ENCODE data around the gene C1QB. TPM values are rescaled to one million over a fixed set of nuclear protein-coding genes. Genes with fewer than 3 reads are reported as not detected.

C1QB gene
- total and polyA plus RNA-seq, 2 experiments from 2014 or later, result not detected

DNA sequence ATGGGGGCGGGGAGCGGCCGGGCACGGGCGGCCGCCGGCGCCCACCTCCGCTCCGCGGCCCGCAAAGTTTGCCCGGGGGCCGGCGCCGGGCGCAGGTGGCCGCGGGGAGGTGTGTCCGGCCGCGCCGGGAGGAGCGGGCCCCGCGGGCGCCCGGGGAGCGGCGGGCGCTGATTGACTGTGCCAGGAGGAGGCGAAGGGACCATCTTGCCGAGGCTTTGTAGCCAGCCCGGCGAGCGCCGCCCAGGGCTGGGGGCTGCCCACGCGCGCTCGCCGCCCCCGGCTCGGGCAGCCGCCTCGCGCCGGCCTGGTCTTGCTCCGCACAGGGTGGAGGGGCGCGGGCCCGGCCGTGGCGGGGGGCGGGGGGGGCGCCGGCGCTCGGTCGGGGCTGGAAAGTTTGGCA lies 58.0 kb downstream of the C1QB start (continued):
- TF ChIP-seq, protein P1, sequence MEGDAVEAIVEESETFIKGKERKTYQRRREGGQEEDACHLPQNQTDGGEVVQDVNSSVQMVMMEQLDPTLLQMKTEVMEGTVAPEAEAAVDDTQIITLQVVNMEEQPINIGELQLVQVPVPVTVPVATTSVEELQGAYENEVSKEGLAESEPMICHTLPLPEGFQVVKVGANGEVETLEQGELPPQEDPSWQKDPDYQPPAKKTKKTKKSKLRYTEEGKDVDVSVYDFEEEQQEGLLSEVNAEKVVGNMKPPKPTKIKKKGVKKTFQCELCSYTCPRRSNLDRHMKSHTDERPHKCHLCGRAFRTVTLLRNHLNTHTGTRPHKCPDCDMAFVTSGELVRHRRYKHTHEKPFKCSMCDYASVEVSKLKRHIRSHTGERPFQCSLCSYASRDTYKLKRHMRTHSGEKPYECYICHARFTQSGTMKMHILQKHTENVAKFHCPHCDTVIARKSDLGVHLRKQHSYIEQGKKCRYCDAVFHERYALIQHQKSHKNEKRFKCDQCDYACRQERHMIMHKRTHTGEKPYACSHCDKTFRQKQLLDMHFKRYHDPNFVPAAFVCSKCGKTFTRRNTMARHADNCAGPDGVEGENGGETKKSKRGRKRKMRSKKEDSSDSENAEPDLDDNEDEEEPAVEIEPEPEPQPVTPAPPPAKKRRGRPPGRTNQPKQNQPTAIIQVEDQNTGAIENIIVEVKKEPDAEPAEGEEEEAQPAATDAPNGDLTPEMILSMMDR (conservative IDR thresholded peaks at IDR 0.05; ENCODE audit: low read depth in 2 of 2), result no peak
- no peak for TF ChIP-seq STAT1 (IDR thresholded peaks at IDR 0.05; ENCODE audit: unreplicated experiment)
- no peak for TF ChIP-seq EZH2 (IDR thresholded peaks at IDR 0.05; ENCODE audit: low read depth, unreplicated experiment)
- no peak for TF ChIP-seq NANOG (IDR thresholded peaks at IDR 0.05; ENCODE audit: borderline replicate concordance)
- TF ChIP-seq JUNB (IDR thresholded peaks at IDR 0.05; ENCODE audit: unreplicated experiment), result no peak
- TF ChIP-seq CREB1 (CRISPR knock-in tag; IDR thresholded peaks at IDR 0.05; ENCODE audit: low read depth), result no peak

Small RNA genes lying within 50 kb of the gene (microRNA-seq; reads per million reads assigned to microRNA genes)
- not detected for gene MIR6127

Small RNA genes lying within 50 kb of the gene (small RNA-seq; reads per million reads assigned to genes)
- gene MIR6127 (ENCODE audit: low replicate concordance), result not detected

Other genes starting within 250 kb of the C1QB start
- gene ZBTB40, start 201.4 kb upstream of the C1QB start, total RNA-seq (2014; rRNA removed; shearing (Covaris generic)), result 22.1 and 22.7 TPM in 2 replicates
- 3.1 TPM in 2 replicates for gene ZBTB40, start 201.4 kb upstream of the C1QB start, polyA plus RNA-seq (2016; fragmentation: Nextera tagmentation; extraction: Ambion mirVana)
- gene EPHA8, start 89.7 kb upstream of the C1QB start, total RNA-seq (2014; rRNA removed; shearing (Covaris generic)), result 2.0 and 5.0 TPM in 2 replicates
- 2.0 and 2.3 TPM in 2 replicates for gene EPHA8, start 89.7 kb upstream of the C1QB start, polyA plus RNA-seq (2016; fragmentation: Nextera tagmentation; extraction: Ambion mirVana)
- gene C1QA, start 16.6 kb upstream of the C1QB start, total RNA-seq (2014; rRNA removed; shearing (Covaris generic)), result not detected in 2 replicates
- gene C1QA, start 16.6 kb upstream of the C1QB start, polyA plus RNA-seq (2016; fragmentation: Nextera tagmentation; extraction: Ambion mirVana), result not detected in 2 replicates
- gene C1QC, start 9.6 kb upstream of the C1QB start, total RNA-seq (2014; rRNA removed; shearing (Covaris generic)), result not detected in 2 replicates
- not detected in 2 replicates for gene C1QC, start 9.6 kb upstream of the C1QB start, polyA plus RNA-seq (2016; fragmentation: Nextera tagmentation; extraction: Ambion mirVana)
- gene EPHB2, start 57.6 kb downstream of the C1QB start, total RNA-seq (2014; rRNA removed; shearing (Covaris generic)), result 19.2 and 20.1 TPM in 2 replicates
- 4.1 and 4.5 TPM in 2 replicates for gene EPHB2, start 57.6 kb downstream of the C1QB start, polyA plus RNA-seq (2016; fragmentation: Nextera tagmentation; extraction: Ambion mirVana)

Data from GM23338 (cell line).